Measurements from ENCODE around the gene DOK3. TPM values are rescaled to one million over a fixed set of nuclear protein-coding genes. Genes with fewer than 3 reads are reported as not detected.
A peak's percentile ranks its signal among the peaks of the same experiment; 100 is the strongest.

Gene DOK3
- total and polyA plus RNA-seq, 8 donors, result 5.8 to 90.5 (median 7.1) TPM

DNA sequence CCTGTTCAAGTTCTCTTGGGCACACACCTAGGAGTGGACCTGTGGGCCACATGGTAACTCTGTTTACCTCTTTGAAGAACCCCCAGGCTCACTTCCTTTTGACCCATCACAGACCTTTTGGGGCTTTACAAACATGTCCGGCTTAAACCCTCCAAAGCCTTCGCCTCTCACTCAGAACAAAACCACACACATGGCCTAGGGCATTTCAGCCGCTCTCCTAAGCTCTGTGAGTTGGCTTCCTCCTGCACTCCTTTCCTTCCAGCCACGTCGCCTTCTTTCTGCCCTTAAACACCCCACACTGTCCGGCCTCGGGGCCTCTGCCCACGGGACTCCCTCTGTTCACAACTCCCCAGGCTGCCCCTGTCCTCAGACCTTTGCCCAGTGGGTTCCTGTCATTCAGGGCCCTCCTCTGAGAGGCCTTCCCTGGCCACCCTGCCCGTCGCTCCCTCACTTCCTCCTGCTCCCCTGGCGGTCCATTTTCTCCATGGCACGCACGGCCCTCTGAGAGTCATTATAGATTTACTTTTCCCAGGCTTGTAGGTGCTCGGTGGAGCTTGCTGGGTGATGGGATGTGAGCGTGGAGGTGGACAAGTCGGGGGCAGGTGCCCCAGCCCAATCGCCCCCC, 1.9 kb downstream of the DOK3 start:
- intact Hi-C loops (cut with DNase I), result no loop called here
- H3K27me3 ChIP-seq, result no peaks in the 10 kb centered on the region
- peaks cover 0 to 83% of the 10 kb centered on the region in 2 donors for H3K36me3 ChIP-seq
- peak overlapping the region; percentile 5 to 75 for H3K4me3 ChIP-seq
- H3K4me1 ChIP-seq, result peaks cover 0 to 46% of the 10 kb centered on the region in 2 donors
- TF ChIP-seq CTCF (IDR thresholded peaks at IDR 0.05), result peak in 1 of 2 donors; percentile 24
- peak in 1 of 4 donors; percentile 84 for DNase-seq
- ATAC-seq, result no peak
- H3K9me3 ChIP-seq, result no peaks in the 10 kb centered on the region
- peak overlapping the region; percentile 7 to 98 for H3K27ac ChIP-seq

- Histone ChIP-seq H3K27ac (peak overlapping the region in 1 of 2 donors; percentile 98), H3K36me3 (peaks cover 0 to 83% of the 10 kb centered on the region in 2 donors), H3K4me3 (peak overlapping the region in 1 of 2 donors; percentile 75), H3K9me3 (no peaks in the 10 kb centered on the region), H3K27me3 (no peaks in the 10 kb centered on the region), H3K4me1 (peaks cover 0 to 49% of the 10 kb centered on the region in 2 donors)
- intact Hi-C loops (cut with DNase I), result no loop called here
- peak in 1 of 2 donors; percentile 14 for TF ChIP-seq CTCF (IDR thresholded peaks at IDR 0.05)
- no peak for DNase-seq
- no peak for ATAC-seq
Measured at GRCh38 chr5:177507165-177507564, 2.5 kb downstream of the DOK3 start.

GRCh38 chr5:177505075-177505474, 4.6 kb downstream of the DOK3 start:
- Histone ChIP-seq H3K36me3 (peaks cover 0 to 65% of the 10 kb centered on the region in 2 donors), H3K4me1 (peaks cover 0 to 49% of the 10 kb centered on the region in 2 donors), H3K27me3 (no peaks in the 10 kb centered on the region), H3K9me3 (no peaks in the 10 kb centered on the region), H3K27ac (no peak overlapping the region), H3K4me3 (no peak overlapping the region)
- no peak for TF ChIP-seq CTCF (IDR thresholded peaks at IDR 0.05)
- ATAC-seq (no peak), DNase-seq (no peak)
- intact Hi-C loops (cut with DNase I), result no loop called here

- intact Hi-C loops (cut with DNase I), result loop anchor here in 1 of 2 donors (5.0 kb wide), 1 partner anchor 112 kb away; no protein-coding TSS in a partner anchor
- H3K4me3 ChIP-seq, result no peak overlapping the region
Measured at GRCh38 chr5:177504086-177505056, 5.3 kb downstream of the DOK3 start.

More at GRCh38 chr5:177504086-177505056, 5.3 kb downstream of the DOK3 start:
- no peak for TF ChIP-seq CTCF (IDR thresholded peaks at IDR 0.05)
- H3K36me3 ChIP-seq, result peaks cover 0 to 61% of the 10 kb centered on the region in 2 donors
- ATAC-seq, result no peak
- DNase-seq, result peak in 1 of 4 donors; percentile 79
- H3K4me1 ChIP-seq, result peaks cover 0 to 42% of the 10 kb centered on the region in 2 donors
- H3K9me3 ChIP-seq, result no peaks in the 10 kb centered on the region
- H3K27me3 ChIP-seq, result no peaks in the 10 kb centered on the region
- no peak overlapping the region for H3K27ac ChIP-seq
